HepG2 (cell line): Measurements from ENCODE around the gene RNU6-8.

Experiments used
- GABPA ChIP-seq, 2 experiments: IDR thresholded peaks; 2 replicates each; pipeline ENCODE4 v1.6.1; 2011 to 2016; ENCODE audit warnings: low read depth in 2 of 2, low read length in 1 of 2, missing biosample characterization in 1 of 2, missing genetic modification characterization in 1 of 2
- KLF15 ChIP-seq: sonication (generic); formaldehyde crosslinking; IDR thresholded peaks from 2 replicates; pipeline ENCODE4 v1.8.1; 2023; ENCODE audit warnings: borderline replicate concordance, mild to moderate bottlenecking, inconsistent platforms, missing genetic modification reagents, mixed read lengths
- MED1 ChIP-seq: sonication (generic); formaldehyde crosslinking; IDR thresholded peaks from 2 replicates; pipeline ENCODE4 v1.4.0; 2020; ENCODE audit warnings: missing genetic modification reagents
- POLR2AphosphoS5 ChIP-seq: IDR thresholded peaks from 2 replicates; pipeline ENCODE4 v1.6.1; 2012; ENCODE audit warnings: low read depth, low read length
- PRPF4 ChIP-seq: fragments of 200-400 bp; formaldehyde crosslinking; IDR thresholded peaks from 2 replicates; pipeline ENCODE4 v1.6.1; 2016; ENCODE audit warnings: low read length, low read depth; ENCODE audit not compliant: poor library complexity, severe bottlenecking
- ZNF354B ChIP-seq: sonication (generic); formaldehyde crosslinking; IDR thresholded peaks from 2 replicates; pipeline ENCODE4 v1.8.0; 2022; ENCODE audit warnings: mild to moderate bottlenecking, missing genetic modification reagents
- TF ChIP-seq, protein P1 (sequence below): fragments of 450-650 bp; IDR thresholded peaks from 2 replicates; pipeline ENCODE4 v1.6.1; 2017; ENCODE audit warnings: mild to moderate bottlenecking
- TF ChIP-seq, protein P2 (sequence below): sonication (generic); formaldehyde crosslinking; IDR thresholded peaks from 2 replicates; pipeline ENCODE4 v1.4.0; 2020; ENCODE audit warnings: missing genetic modification reagents
- TF ChIP-seq, protein P3 (sequence below): IDR thresholded peaks from 2 replicates; pipeline ENCODE4 v1.6.1; 2012; ENCODE audit warnings: inconsistent platforms
- TF ChIP-seq, protein P4 (sequence below): sonication (generic); formaldehyde crosslinking; IDR thresholded peaks from 2 replicates; pipeline ENCODE4 v1.4.0; 2020; ENCODE audit warnings: missing genetic modification reagents, borderline replicate concordance
- TF ChIP-seq, protein P5 (sequence below): sonication (generic); formaldehyde crosslinking; conservative IDR thresholded peaks from 2 replicates; pipeline ENCODE4 v1.8.1; 2023; ENCODE audit warnings: missing genetic modification reagents

DNA sequence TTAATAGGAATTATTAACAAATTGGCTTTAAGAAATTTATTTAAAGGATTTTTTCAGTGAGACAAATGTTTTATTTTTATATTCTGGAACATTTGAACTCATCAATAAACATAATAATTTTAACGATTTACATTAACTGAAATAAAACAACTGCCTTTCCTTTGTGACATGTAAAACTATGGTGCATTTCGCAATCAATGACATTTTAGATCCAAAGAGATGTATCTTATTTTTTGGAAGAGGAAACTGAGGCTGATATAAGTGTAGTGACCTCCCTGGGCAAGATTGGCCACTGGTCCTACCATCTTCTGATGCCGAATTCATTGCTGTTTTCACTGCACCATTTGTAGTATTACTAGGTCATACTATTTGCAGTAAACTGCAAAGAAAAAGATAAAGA, 2.5 kb upstream of the RNU6-8 start:
- TF ChIP-seq, protein P1, sequence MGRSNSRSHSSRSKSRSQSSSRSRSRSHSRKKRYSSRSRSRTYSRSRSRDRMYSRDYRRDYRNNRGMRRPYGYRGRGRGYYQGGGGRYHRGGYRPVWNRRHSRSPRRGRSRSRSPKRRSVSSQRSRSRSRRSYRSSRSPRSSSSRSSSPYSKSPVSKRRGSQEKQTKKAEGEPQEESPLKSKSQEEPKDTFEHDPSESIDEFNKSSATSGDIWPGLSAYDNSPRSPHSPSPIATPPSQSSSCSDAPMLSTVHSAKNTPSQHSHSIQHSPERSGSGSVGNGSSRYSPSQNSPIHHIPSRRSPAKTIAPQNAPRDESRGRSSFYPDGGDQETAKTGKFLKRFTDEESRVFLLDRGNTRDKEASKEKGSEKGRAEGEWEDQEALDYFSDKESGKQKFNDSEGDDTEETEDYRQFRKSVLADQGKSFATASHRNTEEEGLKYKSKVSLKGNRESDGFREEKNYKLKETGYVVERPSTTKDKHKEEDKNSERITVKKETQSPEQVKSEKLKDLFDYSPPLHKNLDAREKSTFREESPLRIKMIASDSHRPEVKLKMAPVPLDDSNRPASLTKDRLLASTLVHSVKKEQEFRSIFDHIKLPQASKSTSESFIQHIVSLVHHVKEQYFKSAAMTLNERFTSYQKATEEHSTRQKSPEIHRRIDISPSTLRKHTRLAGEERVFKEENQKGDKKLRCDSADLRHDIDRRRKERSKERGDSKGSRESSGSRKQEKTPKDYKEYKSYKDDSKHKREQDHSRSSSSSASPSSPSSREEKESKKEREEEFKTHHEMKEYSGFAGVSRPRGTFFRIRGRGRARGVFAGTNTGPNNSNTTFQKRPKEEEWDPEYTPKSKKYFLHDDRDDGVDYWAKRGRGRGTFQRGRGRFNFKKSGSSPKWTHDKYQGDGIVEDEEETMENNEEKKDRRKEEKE, result no peak
- TF ChIP-seq POLR2AphosphoS5 (no peak), ZNF354B (no peak), GABPA (IDR thresholded peaks at IDR 0.05; ENCODE audit: low read depth, low read length) (no peak), GABPA (CRISPR knock-in tag; IDR thresholded peaks at IDR 0.05; ENCODE audit: low read depth) (no peak), PRPF4 (no peak), KLF15 (no peak), MED1 (no peak)
- TF ChIP-seq, protein P2, sequence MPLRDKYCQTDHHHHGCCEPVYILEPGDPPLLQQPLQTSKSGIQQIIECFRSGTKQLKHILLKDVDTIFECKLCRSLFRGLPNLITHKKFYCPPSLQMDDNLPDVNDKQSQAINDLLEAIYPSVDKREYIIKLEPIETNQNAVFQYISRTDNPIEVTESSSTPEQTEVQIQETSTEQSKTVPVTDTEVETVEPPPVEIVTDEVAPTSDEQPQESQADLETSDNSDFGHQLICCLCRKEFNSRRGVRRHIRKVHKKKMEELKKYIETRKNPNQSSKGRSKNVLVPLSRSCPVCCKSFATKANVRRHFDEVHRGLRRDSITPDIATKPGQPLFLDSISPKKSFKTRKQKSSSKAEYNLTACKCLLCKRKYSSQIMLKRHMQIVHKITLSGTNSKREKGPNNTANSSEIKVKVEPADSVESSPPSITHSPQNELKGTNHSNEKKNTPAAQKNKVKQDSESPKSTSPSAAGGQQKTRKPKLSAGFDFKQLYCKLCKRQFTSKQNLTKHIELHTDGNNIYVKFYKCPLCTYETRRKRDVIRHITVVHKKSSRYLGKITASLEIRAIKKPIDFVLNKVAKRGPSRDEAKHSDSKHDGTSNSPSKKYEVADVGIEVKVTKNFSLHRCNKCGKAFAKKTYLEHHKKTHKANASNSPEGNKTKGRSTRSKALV (CRISPR knock-in tag), result no peak
- TF ChIP-seq, protein P3, sequence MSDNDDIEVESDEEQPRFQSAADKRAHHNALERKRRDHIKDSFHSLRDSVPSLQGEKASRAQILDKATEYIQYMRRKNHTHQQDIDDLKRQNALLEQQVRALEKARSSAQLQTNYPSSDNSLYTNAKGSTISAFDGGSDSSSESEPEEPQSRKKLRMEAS, result no peak
- TF ChIP-seq, protein P4, sequence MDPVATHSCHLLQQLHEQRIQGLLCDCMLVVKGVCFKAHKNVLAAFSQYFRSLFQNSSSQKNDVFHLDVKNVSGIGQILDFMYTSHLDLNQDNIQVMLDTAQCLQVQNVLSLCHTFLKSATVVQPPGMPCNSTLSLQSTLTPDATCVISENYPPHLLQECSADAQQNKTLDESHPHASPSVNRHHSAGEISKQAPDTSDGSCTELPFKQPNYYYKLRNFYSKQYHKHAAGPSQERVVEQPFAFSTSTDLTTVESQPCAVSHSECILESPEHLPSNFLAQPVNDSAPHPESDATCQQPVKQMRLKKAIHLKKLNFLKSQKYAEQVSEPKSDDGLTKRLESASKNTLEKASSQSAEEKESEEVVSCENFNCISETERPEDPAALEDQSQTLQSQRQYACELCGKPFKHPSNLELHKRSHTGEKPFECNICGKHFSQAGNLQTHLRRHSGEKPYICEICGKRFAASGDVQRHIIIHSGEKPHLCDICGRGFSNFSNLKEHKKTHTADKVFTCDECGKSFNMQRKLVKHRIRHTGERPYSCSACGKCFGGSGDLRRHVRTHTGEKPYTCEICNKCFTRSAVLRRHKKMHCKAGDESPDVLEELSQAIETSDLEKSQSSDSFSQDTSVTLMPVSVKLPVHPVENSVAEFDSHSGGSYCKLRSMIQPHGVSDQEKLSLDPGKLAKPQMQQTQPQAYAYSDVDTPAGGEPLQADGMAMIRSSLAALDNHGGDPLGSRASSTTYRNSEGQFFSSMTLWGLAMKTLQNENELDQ (CRISPR knock-in tag), result no peak
- TF ChIP-seq, protein P5, sequence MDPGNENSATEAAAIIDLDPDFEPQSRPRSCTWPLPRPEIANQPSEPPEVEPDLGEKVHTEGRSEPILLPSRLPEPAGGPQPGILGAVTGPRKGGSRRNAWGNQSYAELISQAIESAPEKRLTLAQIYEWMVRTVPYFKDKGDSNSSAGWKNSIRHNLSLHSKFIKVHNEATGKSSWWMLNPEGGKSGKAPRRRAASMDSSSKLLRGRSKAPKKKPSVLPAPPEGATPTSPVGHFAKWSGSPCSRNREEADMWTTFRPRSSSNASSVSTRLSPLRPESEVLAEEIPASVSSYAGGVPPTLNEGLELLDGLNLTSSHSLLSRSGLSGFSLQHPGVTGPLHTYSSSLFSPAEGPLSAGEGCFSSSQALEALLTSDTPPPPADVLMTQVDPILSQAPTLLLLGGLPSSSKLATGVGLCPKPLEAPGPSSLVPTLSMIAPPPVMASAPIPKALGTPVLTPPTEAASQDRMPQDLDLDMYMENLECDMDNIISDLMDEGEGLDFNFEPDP (CRISPR knock-in tag), result no peak
